Stimulated activated CD4-positive, alpha-beta T cell treated with anti-CD3 and anti-CD28 coated beads, Interleukin-1b, Interleukin-23, amount 100 ng/mL, for 1 hour (primary cell): ENCODE data around the gene TBC1D5.

Experiments used
- DNase-seq, 2 donors: peaks; one replicate each; pipeline ENCODE4 v3.0.0-alpha.2; 2020; ENCODE audit warnings: low read depth in 2 of 2

Gene TBC1D5

GRCh38 chr3:17481116-17481515 lies 261.3 kb downstream of the TBC1D5 start:
- no peak for DNase-seq

GRCh38 chr3:17479681-17480405 lies 262.6 kb downstream of the TBC1D5 start:
- no peak for DNase-seq

- DNase-seq, result no peak
Observed at GRCh38 chr3:17478673-17479072, 263.8 kb downstream of the TBC1D5 start.

- DNase-seq, result no peak
Observed at GRCh38 chr3:17473761-17474160, 268.7 kb downstream of the TBC1D5 start.

- DNase-seq, result no peak
Observed at GRCh38 chr3:17469954-17470353, 272.5 kb downstream of the TBC1D5 start.

GRCh38 chr3:17469520-17469919 lies 272.9 kb downstream of the TBC1D5 start:
- no peak for DNase-seq

GRCh38 chr3:17466028-17466427 lies 276.4 kb downstream of the TBC1D5 start:
- DNase-seq, result no peak

- DNase-seq, result no peak
Observed at GRCh38 chr3:17459470-17459993, 282.9 kb downstream of the TBC1D5 start.

- DNase-seq, result no peak
Observed at GRCh38 chr3:17456650-17457049, 285.8 kb downstream of the TBC1D5 start.

GRCh38 chr3:17456046-17456445 lies 286.4 kb downstream of the TBC1D5 start:
- no peak for DNase-seq

GRCh38 chr3:17444865-17445264 lies 297.6 kb downstream of the TBC1D5 start:
- no peak for DNase-seq

GRCh38 chr3:17443142-17443541 lies 299.3 kb downstream of the TBC1D5 start:
- no peak for DNase-seq

- no peak for DNase-seq
Observed at GRCh38 chr3:17442332-17443049, 299.9 kb downstream of the TBC1D5 start.

- DNase-seq, result no peak
Observed at GRCh38 chr3:17433876-17434275, 308.6 kb downstream of the TBC1D5 start.

GRCh38 chr3:17432236-17432635 lies 310.2 kb downstream of the TBC1D5 start:
- DNase-seq, result no peak

GRCh38 chr3:17431484-17432045 lies 310.9 kb downstream of the TBC1D5 start:
- no peak for DNase-seq

GRCh38 chr3:17431004-17431403 lies 311.4 kb downstream of the TBC1D5 start:
- DNase-seq, result no peak

- no peak for DNase-seq
Observed at GRCh38 chr3:17430582-17430981, 311.8 kb downstream of the TBC1D5 start.

- no peak for DNase-seq
Observed at GRCh38 chr3:17423786-17424536, 318.5 kb downstream of the TBC1D5 start.

- DNase-seq, result no peak
Observed at GRCh38 chr3:17422636-17423035, 319.8 kb downstream of the TBC1D5 start.

GRCh38 chr3:17420668-17421067 lies 321.8 kb downstream of the TBC1D5 start:
- no peak for DNase-seq

GRCh38 chr3:17412950-17413530 lies 329.4 kb downstream of the TBC1D5 start:
- no peak for DNase-seq
